Type B pancreatic cell (in vitro differentiated cells): Measurements from ENCODE around the gene UBQLN1. TPM values are rescaled to one million over a fixed set of nuclear protein-coding genes. Genes with fewer than 3 reads are reported as not detected.

ENCODE experiments used
- DNase-seq: peaks from one replicate; pipeline ENCODE4 v3.0.0; 2021; ENCODE audit warnings: mixed read lengths; ENCODE audit not compliant: unreplicated experiment; ENCODE audit errors: extremely low spot score
- H3K27ac Mint-ChIP-seq: 2 replicates; pipeline ENCODE4 v1.8.0; 2021; ENCODE audit warnings: mild to moderate bottlenecking, mixed read lengths
- H3K27me3 Mint-ChIP-seq: 2 replicates; pipeline ENCODE4 v1.8.0; 2021; ENCODE audit warnings: mixed read lengths
- H3K36me3 Mint-ChIP-seq: 2 replicates; pipeline ENCODE4 v1.8.0; 2021; ENCODE audit warnings: mixed read lengths
- H3K4me1 Mint-ChIP-seq: one replicate; pipeline ENCODE4 v1.8.0; 2021; ENCODE audit warnings: mixed read lengths; ENCODE audit not compliant: unreplicated experiment
- H3K4me3 Mint-ChIP-seq: 2 replicates; pipeline ENCODE4 v1.8.0; 2021; ENCODE audit warnings: mild to moderate bottlenecking, mixed read lengths
- H3K9me3 Mint-ChIP-seq: 2 replicates; pipeline ENCODE4 v1.8.0; 2021; ENCODE audit warnings: mixed read lengths
- CTCF ChIP-seq: fragments of 200-600 bp; sonication (generic); conservative IDR thresholded peaks from 2 replicates; pipeline ENCODE4 v1.5.0; 2021; ENCODE audit warnings: antibody characterized with exemption, mild to moderate bottlenecking
- total RNA-seq: library from RNA; stranded (reverse); gene quantifications from 2 replicates; pipeline ENCODE4 v1.2.1, GENCODE V29; 2021; ENCODE audit warnings: low replicate concordance

The UBQLN1 gene
- total RNA-seq, 1 donor from 2014 or later: 93.0 TPM

GRCh38 chr9:83680233-83680632, 27.5 kb downstream of the UBQLN1 start:
- DNase-seq: no peak
- Mint-ChIP-seq H3K4me3 (no peak overlapping the region), H3K4me1 (no peaks in the 10 kb centered on the region)

GRCh38 chr9:83677596-83677995, 30.2 kb downstream of the UBQLN1 start:
- Mint-ChIP-seq H3K27ac (no peak overlapping the region), H3K36me3 (peaks cover 42% of the 10 kb centered on the region), H3K9me3 (no peaks in the 10 kb centered on the region), H3K4me3 (no peak overlapping the region), H3K4me1 (no peaks in the 10 kb centered on the region), H3K27me3 (no peaks in the 10 kb centered on the region)
- no peak for TF ChIP-seq CTCF
- no peak for DNase-seq

More at GRCh38 chr9:83680233-83680632, 27.5 kb downstream of the UBQLN1 start:
- no peak for TF ChIP-seq CTCF
- H3K27ac Mint-ChIP-seq: no peak overlapping the region
- peaks cover 36% of the 10 kb centered on the region for H3K36me3 Mint-ChIP-seq
- no peaks in the 10 kb centered on the region for H3K9me3 Mint-ChIP-seq
- no peaks in the 10 kb centered on the region for H3K27me3 Mint-ChIP-seq

GRCh38 chr9:83675466-83675865, 32.3 kb downstream of the UBQLN1 start:
- no peak for TF ChIP-seq CTCF
- no peaks in the 10 kb centered on the region for H3K27me3 Mint-ChIP-seq
- no peaks in the 10 kb centered on the region for H3K4me1 Mint-ChIP-seq
- H3K36me3 Mint-ChIP-seq: peaks cover 44% of the 10 kb centered on the region
- H3K27ac Mint-ChIP-seq: no peak overlapping the region
- no peak for DNase-seq
- no peaks in the 10 kb centered on the region for H3K9me3 Mint-ChIP-seq
- no peak overlapping the region for H3K4me3 Mint-ChIP-seq

GRCh38 chr9:83671451-83671850, 36.3 kb downstream of the UBQLN1 start:
- no peak for DNase-seq
- Mint-ChIP-seq H3K9me3 (no peaks in the 10 kb centered on the region), H3K27me3 (no peaks in the 10 kb centered on the region), H3K4me1 (no peaks in the 10 kb centered on the region), H3K4me3 (no peak overlapping the region), H3K36me3 (peaks cover 30% of the 10 kb centered on the region), H3K27ac (no peak overlapping the region)
- no peak for TF ChIP-seq CTCF

- no peaks in the 10 kb centered on the region for H3K9me3 Mint-ChIP-seq
- H3K36me3 Mint-ChIP-seq: peaks cover 32% of the 10 kb centered on the region
- no peaks in the 10 kb centered on the region for H3K4me1 Mint-ChIP-seq
Observed at GRCh38 chr9:83670381-83670780, 37.4 kb downstream of the UBQLN1 start.

More at GRCh38 chr9:83670381-83670780, 37.4 kb downstream of the UBQLN1 start:
- TF ChIP-seq CTCF: no peak
- no peak overlapping the region for H3K27ac Mint-ChIP-seq
- no peak for DNase-seq
- H3K27me3 Mint-ChIP-seq: no peaks in the 10 kb centered on the region
- no peak overlapping the region for H3K4me3 Mint-ChIP-seq
